HG03565 (cell line): Measurements from ENCODE around the gene EPHA5.

ENCODE experiments used
- ATAC-seq: cut with Tn5 transposase; IDR thresholded peaks from one replicate; pipeline ENCODE4 v1.9.1; 2021; ENCODE audit warnings: mild to moderate bottlenecking, moderate library complexity; ENCODE audit not compliant: unreplicated experiment

Gene EPHA5

DNA sequence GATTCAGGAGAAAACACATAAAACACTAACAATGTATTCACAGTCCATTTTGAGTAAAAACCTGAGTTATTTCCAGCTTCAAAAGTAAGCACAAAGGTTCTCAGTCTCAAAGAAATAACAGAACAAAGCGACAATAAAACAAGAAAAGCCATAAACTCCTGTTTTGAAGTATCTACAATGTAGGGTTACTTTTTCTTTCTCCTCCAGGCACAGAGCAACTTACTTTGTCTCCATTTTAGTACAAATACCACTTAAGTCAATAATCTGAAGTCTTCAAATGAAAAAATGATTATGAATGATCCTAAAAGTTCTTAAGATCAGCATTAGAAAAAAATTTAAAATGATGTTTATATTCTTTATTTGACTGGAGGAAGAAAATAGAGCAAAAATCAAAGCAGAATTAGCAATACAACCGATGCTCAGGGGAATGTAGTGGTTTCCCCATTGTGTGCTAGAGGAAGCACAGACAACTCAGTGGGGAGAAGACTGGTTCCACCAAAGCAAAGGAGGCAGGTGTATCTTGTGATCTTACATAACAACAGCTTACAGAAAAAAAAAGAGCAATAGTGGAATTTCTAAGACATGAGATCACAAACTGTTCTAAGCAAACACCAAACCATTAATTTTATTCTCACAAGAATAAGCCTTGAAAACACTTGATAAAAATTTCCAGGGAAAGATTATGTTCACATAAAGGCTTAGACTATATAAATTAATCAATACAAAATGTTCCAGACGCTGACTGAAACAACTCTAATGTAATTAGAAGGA lies 35.1 kb downstream of the EPHA5 start:
- ATAC-seq: no peak

- ATAC-seq: no peak
These were observed 45.6 kb downstream of the EPHA5 start for GRCh38 chr4:65624651-65625050.

- ATAC-seq: no peak
These were observed 46.8 kb downstream of the EPHA5 start for GRCh38 chr4:65623506-65623905.

- no peak for ATAC-seq
These were observed 52.9 kb downstream of the EPHA5 start for GRCh38 chr4:65617416-65617815.

DNA sequence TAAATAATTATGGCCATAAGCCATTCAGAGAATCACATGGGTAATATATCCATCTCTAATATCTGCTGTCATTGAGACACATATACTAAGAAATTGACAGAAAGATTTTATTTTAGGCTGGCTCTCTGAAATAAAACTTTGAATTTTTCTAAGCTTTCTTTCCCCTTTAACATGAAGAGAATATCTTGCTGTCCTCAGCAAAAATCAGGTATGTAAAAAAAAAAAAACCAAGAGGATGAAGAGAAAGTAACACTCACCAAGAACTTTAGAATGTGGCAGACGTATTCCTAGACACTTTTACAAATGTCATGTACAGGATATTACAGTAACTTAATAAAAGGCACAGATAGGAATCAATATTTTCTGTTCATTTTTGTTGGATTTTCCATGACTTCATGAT lies 65.8 kb downstream of the EPHA5 start:
- no peak for ATAC-seq

GRCh38 chr4:65600656-65601055 lies 69.6 kb downstream of the EPHA5 start:
- no peak for ATAC-seq

DNA sequence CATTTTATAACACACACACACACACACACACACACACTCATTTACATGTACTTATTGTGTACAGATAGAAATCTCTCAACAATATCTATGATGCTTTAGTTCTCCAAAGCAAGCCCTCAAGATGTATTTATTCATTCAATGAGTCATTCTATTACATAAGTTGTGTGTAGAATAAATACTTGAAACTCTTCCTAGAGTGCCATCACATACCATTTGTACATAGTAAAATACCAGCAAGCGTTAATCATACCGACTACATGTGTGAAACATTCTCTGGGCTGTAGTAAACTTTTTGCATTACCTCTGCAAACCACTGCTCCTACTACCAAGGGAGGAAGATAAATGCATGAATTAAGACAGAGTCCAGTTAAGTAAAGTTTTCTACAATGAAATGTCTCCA lies 70.9 kb downstream of the EPHA5 start:
- ATAC-seq: no peak

- ATAC-seq: no peak
These were observed 72.6 kb downstream of the EPHA5 start for GRCh38 chr4:65597697-65598096.

DNA sequence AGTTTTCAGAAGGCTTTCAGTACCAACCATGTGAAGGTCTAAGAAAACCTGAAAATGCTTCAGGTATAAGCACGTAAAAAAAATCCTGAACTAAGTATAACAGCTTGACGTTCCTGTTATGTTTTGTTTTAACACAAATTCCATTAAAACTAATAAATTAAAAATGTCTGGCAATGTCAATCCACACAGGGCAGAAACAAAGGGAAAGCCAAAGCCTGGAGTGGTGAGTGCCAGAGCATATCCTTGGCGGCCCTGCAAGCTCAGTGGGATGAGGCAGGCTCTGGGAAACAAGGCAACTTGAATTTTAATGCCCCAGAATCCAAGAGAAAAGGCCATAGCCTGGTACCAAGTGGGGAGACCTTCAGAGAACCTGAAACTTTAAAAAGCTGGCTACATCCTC lies 78.2 kb downstream of the EPHA5 start:
- no peak for ATAC-seq

GRCh38 chr4:65589921-65590320 lies 80.4 kb downstream of the EPHA5 start:
- no peak for ATAC-seq

DNA sequence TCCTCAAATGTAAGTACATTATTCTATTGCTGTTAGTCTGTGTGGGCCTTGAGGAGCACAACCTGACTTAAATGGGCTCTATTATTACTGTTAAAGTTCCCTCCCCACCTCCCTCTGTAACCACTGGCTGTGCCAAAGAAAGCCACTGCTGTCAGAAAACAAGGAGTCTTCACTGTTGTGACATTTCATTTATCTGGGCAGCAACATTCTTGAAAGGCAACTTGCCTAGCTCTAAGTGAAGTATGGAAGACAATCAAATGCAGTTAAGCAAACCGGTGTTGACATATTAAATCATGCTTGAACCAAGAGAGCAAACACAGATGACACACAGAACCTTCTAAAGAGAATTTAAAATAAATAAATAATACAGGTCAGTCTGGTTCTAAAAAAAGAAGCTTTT lies 81.0 kb downstream of the EPHA5 start:
- no peak for ATAC-seq

- no peak for ATAC-seq
These were observed 89.7 kb downstream of the EPHA5 start for GRCh38 chr4:65580551-65580950.

DNA sequence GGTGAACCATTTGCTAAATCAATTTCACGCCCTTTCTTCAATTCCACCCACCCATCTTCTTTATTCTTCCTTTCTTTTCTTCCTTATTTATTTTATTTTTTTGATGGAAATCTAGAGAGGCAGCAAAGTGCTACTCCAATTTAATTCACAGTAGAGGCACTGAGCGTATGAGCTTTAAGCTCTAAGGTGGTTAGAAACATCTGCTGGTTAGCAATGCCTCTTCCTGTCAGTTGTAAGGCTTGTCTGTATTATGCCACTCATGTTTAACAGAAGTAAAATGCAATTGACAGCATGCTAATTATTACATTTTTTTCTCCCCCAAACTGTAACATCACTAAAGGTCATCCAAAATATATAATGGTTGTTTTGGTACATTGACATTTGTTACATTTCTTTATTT lies 103.8 kb downstream of the EPHA5 start:
- ATAC-seq: no peak

DNA sequence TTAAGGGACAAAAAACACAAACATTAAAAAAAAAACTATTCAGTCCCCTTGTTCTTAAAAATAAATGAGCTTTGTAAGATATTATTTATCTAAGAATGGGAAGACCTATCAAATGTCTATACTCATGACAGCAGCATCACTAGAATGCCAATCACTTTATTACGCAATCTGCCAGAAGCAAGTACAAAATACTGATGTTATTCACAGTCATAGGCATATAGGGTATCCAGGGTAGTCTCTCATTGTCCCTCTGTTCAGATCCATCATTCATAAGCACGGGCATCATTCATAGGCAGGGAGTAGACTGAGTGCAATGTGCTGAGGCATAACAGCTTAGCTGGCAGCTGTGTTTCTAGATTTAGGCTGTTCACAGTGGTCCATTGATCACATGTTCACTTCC lies 109.1 kb downstream of the EPHA5 start:
- ATAC-seq: no peak

DNA sequence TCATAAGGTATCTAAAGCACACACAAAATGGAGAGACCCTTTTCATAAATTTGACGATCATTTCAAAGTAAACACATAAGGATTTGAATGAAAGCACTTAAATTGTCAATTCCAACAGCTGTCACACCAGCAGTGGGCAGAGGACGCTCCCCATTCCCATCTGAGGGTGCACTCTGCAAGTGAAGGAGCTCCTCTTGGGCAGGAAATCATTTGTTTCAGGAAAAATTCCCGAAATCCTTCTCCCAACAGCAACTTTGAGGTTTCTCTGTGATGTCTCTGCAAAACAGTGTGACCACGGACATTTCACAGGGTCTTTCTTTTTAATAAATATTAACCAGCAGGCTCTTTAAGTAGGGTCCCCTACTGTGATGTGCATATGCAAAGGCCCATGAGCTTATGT lies 111.0 kb downstream of the EPHA5 start:
- no peak for ATAC-seq

DNA sequence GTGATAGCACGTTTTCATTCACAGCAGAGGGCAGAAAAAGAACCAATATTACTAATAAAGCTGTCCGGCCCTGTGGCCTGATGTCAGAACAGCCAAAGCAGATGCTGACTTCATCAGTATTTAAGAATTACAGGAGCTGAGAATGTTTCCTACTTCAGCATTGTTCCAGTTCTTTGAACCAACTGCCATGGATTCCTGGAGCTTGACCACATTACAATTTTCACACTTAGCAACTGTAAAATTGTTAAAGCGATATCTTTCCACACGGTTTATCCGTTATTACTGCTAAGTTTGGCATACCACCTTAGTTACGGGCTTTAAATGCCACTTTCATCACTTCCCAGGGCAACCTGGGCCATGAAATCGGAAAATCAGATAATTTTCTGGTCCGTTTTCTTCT lies 118.2 kb downstream of the EPHA5 start:
- ATAC-seq: no peak

DNA sequence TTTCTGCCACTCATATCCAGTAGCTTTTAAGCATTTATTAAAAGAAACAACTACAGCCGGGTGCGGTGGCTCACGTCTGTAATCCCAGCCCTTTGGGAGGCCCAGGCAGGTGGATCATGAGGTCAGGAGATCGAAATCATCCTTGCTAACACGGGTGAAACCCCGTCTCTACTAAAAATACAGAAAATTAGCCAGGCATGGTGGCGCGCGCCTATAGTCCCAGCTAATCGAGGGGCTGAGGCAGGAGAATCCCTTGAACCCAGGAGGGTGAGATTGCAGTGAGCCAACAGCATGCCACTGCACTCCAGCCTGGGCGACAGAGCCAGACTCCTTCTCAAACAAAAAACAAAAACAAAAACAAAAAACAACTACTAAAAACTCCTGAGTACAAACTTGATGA lies 119.8 kb downstream of the EPHA5 start:
- ATAC-seq: no peak

GRCh38 chr4:65546882-65547416 lies 123.3 kb downstream of the EPHA5 start:
- ATAC-seq: no peak

DNA sequence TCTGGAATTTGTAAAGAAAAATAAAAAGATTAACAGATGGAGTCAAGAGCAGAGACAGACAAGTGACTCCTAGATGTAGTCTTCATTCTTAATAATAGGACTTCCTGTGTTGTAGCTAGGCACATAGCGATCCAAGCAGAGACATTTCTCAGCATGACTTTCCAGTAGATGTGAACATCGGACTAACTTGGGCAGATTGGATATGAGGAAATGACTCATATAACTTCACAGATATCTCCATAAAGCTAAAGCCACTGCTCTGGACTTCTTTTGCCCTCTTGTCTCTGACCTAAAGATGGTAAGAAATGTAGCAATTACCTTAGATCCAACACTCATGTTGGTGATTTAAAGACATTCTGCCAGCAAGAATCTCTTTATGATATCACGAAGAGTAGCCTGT lies 131.7 kb downstream of the EPHA5 start:
- ATAC-seq: no peak

DNA sequence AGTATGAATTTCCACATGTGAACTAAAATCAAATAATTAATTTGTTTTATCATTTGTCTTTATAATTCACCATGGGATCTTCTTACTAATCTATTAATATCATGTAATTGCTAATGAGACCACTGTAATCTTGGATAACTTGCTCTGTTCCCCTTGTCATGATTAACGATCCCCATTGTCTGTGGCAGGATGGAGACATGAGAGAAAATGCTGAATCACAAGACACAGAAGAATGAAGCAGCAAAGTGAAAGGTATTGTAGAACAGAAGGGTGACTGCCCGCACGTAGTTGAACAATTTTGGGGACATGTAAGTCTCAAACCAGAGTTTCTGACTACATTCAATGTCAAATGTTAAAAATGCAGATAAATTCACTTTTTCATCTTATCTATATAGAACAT lies 135.2 kb downstream of the EPHA5 start:
- no peak for ATAC-seq

DNA sequence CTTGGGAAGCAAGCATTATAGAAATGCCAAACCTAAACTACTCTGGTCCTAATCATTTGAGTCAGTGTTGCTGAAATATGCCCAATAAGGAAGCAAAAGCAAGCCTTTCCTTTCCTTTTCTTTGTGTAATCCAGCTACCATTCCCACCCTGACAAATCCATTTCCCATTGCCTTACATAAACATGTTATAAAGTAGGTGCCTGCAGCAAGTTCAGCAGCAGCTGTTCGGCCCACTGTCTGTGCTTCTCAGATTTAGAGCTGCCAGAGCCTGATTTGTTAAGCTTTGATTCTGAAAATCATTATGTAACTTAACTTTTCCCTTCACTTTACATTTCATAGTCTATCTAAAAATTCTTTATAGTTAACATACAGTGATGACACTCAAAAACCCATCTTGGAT lies 148.6 kb downstream of the EPHA5 start:
- ATAC-seq: no peak

DNA sequence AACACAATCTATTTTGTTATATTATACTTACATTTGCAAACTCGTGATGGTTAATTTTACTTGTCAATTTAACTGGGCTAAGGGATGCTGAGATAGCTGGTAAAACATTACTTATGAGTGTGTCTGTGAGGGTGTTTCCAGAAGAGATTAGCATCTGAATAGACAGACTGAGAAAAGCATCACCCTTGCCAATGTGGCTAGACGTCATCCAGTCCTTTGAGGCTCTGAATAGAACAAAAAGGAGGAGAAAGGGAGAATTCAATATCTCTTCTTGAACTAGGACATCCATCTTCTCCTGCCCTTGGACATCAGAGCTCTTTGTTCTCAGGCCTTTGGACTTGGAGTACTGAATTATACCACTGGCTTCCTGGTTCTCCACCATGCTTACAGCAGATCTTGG lies 154.6 kb downstream of the EPHA5 start:
- ATAC-seq: no peak

DNA sequence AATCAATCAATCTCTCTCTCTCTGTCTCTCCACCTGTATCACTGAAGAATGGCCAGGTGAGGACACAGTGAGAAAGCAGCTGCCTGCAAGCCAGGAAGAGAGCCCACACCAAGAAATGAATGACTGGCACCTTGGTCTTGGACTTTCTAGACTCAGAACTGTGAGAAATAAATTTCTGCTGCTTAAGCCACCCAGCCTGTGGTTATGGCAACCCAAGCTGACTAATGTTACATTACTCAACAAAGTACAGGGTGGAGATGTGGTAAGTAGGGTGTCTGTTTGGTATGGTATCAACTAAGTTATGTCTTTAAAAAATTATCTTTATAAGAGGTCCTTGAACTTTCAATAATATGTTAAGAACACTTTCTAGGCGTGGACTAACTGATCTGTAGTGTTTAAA lies 159.3 kb downstream of the EPHA5 start:
- no peak for ATAC-seq
